ENCODE data around the gene ROCK2.

GRCh38 chr2:11250400-11251196, 93.8 kb downstream of the ROCK2 start:
- TF ChIP-seq CTCF (IDR thresholded peaks at IDR 0.05) (no peak), POLR2AphosphoS5 (IDR thresholded peaks at IDR 0.05) (no peak)
